HL-60 (cell line): ENCODE data around the gene EPB41L2.

Experiments used
- TF ChIP-seq, protein P1 (sequence below): IDR thresholded peaks from one replicate; pipeline ENCODE4 v1.5.1; 2011; ENCODE audit warnings: low read length, control low read depth, inconsistent platforms; ENCODE audit not compliant: insufficient read depth
- TF ChIP-seq, protein P2 (sequence below): IDR thresholded peaks from 2 replicates; pipeline ENCODE4 v1.6.1; 2012; ENCODE audit warnings: low read depth; ENCODE audit not compliant: insufficient replicate concordance

- TF ChIP-seq, protein P1, sequence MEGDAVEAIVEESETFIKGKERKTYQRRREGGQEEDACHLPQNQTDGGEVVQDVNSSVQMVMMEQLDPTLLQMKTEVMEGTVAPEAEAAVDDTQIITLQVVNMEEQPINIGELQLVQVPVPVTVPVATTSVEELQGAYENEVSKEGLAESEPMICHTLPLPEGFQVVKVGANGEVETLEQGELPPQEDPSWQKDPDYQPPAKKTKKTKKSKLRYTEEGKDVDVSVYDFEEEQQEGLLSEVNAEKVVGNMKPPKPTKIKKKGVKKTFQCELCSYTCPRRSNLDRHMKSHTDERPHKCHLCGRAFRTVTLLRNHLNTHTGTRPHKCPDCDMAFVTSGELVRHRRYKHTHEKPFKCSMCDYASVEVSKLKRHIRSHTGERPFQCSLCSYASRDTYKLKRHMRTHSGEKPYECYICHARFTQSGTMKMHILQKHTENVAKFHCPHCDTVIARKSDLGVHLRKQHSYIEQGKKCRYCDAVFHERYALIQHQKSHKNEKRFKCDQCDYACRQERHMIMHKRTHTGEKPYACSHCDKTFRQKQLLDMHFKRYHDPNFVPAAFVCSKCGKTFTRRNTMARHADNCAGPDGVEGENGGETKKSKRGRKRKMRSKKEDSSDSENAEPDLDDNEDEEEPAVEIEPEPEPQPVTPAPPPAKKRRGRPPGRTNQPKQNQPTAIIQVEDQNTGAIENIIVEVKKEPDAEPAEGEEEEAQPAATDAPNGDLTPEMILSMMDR, result no peak
- TF ChIP-seq, protein P2, sequence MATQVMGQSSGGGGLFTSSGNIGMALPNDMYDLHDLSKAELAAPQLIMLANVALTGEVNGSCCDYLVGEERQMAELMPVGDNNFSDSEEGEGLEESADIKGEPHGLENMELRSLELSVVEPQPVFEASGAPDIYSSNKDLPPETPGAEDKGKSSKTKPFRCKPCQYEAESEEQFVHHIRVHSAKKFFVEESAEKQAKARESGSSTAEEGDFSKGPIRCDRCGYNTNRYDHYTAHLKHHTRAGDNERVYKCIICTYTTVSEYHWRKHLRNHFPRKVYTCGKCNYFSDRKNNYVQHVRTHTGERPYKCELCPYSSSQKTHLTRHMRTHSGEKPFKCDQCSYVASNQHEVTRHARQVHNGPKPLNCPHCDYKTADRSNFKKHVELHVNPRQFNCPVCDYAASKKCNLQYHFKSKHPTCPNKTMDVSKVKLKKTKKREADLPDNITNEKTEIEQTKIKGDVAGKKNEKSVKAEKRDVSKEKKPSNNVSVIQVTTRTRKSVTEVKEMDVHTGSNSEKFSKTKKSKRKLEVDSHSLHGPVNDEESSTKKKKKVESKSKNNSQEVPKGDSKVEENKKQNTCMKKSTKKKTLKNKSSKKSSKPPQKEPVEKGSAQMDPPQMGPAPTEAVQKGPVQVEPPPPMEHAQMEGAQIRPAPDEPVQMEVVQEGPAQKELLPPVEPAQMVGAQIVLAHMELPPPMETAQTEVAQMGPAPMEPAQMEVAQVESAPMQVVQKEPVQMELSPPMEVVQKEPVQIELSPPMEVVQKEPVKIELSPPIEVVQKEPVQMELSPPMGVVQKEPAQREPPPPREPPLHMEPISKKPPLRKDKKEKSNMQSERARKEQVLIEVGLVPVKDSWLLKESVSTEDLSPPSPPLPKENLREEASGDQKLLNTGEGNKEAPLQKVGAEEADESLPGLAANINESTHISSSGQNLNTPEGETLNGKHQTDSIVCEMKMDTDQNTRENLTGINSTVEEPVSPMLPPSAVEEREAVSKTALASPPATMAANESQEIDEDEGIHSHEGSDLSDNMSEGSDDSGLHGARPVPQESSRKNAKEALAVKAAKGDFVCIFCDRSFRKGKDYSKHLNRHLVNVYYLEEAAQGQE, result no peak
Observed at GRCh38 chr6:130811932-130812331, 251.1 kb downstream of the EPB41L2 start.
